GM18873 (cell line): ENCODE measurements around the gene CD8A.
"Not testable (repeated sequence)": the region's sequence is repeated elsewhere in the genome, so short reads cannot be mapped to it uniquely, and the experiment has no call there.

Experiments used
- ATAC-seq: cut with Tn5 transposase; IDR thresholded peaks from one replicate; pipeline ENCODE4 v1.9.1; 2021; ENCODE audit warnings: mild to moderate bottlenecking, moderate library complexity, moderate number of reproducible peaks; ENCODE audit not compliant: unreplicated experiment, low FRiP score

CD8A gene

DNA sequence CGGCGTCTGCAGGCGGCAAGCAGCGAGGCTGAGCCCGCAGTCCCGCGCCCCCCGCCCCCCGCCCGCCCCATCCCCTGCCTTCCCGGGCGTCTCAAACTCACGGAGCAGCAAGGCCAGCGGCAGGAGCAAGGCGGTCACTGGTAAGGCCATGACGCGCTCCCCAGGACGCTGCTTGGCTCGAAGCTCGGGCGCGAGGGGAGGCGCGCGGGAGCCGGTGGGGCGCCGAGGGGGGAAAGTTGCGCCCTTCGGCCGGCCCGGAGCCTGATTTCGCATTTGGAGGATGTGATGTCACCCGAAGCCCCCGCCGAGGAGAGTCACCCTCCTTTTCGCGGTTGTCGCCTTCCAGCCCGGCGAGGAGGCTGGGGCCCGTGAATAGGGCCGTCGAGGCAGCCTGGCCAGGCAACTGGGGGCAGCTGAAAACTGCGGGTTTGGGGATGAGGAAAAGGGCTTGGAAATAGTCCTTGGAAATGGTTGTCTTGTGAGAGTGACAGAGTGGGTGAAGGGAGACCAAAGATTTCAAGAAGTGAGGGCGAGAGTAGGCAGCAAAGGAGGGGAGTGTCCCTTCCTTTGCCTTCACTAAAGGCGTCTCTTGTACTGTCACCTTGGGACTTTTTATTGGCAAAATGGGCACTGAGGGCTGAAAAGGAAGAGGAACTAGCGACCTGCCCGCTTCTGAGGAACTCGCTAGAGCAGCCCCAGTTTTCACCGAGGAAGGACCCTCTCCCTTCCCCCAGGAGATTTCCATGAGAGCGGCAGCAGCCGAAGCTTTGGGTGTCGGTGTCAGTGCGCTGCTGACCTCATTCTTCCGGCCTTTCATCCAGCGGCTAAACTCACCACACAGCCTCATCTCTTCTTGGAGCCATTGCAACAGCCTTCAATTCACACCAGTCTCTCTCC is at the start of gene CD8A:
CD8A (minus strand) TSS at position 238 of the 897 bp plus-strand sequence; CDS start at position 150, 88 bp downstream.
- ATAC-seq, result no peak

DNA sequence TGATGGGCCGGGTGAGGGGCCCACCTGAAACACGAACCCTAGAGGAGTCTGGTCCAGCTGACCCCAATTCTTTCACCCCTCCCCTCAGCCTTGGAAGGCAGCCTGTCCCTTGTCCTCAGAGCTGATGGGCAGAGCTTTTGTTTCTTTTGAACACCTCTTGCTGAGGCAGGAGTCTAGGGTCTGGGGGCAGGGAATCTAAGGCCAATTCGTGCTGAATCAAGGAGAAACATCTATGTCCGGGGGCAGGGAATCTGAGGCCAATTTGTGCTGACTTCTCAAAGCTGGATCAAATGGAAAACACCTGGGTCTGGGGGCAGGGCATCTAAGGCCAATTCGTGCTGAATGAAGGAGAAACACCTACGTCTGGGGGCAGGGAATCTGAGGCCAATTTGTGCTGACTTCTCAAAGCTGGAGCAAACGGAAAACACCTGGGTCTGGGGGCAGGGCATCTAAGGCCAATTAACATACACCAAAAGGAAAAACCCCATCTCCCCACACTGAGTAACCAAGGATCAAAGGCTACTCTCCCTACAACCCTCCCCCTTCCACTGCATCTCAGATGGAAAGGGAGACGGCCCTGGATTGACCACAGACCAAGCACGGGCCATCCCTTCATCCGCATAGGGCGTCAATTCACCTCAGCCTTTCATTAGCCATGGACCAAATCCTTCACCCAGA is 49.3 kb upstream of the CD8A start:
- not testable (repeated sequence) for ATAC-seq

DNA sequence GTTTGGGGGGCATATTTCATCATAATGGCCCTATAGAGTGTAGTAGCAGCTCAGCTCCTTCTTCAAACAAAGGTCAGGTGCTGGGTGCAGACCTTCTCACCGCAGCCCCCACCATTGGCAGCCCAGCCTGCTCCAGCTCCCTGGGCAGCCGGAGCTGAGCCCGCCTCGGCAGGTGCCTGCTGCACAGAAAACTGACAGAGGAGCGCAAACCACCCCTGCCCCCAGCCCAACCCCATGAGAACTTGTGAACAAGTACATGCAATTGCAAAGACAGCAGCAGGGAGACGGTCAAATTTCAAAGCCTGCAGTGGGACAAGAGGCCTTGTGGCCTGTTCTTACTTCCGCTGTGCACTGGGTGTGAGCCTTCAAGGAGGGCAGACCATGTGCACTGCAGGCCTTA is 48.7 kb upstream of the CD8A start:
- ATAC-seq, result not testable (repeated sequence)

DNA sequence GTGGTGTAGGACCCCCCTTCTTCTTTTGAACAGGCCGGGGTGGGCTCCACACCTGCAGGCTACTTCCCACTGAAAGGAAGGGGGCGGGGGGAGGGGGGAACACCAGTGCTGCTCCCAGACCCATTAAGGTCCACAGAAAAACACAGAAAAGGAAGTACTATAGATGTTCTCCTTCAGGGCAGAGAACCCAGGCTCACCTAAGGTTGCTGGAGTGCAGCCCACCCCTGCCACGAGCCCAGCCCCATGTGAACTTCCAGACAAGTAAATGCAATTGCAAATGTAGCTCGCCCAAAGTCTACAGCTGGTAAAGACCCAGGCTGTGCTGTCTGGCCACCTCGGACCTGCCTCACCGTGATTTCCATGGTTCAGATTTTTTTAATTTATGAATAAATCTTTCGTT is 47.0 kb upstream of the CD8A start:
- not testable (repeated sequence) for ATAC-seq

DNA sequence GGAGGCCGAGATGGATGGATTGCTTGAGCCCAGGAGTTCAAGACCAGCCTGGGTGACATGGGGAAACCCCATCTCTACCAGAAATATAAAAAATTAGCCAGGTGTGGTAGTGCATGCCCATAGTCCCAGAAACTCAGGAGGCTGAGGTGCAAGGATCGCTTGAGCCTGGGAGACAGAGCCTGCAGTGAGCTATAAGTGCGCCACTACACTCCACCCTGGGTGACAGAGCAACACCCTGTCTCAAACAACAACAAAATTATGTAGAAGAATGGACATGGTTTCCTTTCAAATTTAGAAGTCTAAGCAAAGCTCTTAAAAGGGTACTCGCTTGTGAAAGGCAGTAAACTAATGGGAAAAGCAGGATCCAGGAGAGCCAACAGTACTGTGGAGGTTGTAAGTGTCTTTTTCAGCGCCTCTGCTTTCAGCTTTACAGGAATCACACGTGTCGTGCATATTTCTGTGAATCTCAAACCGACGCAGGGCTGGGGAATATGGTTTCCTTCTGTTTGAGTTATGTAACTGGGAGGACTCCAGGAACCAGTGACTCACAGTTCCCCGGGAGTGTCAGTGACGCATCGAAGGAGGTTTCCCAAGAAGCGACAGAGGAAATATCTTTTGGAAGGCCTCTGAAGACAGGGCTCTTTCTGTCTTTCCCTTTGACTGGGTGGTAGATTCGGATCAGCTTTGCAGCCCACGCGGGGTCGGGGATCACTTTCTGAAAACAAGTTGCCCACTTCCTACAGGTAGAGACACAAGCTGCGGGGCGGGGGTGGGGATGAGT is 46.4 kb upstream of the CD8A start:
- not testable (repeated sequence) for ATAC-seq

DNA sequence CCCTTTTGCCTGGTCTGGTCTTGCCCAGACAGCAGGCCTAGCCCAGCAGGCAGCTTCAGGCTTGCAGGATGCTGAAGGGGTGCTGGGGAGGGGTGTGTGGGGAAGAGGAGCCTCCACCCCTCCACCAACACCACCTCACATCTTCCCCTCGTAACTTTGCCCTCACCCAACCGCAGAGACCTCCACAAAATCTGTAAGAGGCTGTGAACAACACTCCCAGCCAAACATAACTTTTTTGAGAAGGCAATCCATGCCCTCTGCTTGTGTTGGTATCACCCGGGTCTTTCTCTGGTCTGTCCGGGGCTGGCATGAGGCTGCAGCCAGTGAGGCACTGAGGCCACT is 44.8 kb upstream of the CD8A start:
- ATAC-seq, result not testable (repeated sequence)

DNA sequence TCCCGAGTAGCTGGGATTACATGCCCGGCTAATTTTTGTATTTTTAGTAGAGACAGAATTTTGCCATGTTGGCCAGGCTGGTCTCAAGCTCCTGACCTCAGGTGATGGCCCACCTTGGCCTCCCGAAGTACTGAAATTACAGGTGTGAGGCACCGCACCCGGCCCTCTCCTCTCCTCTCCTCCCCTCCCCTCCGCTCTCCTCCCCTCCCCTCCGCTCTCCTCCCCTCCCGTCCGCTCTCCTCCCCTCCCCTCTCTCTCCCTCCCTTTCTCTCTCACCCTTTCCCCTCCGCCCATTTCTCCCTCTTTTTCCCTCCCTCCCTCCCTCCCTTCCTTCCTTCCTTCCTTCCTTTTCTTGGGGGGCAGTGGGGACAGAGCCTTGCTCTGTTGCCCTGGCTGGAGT is 42.6 kb upstream of the CD8A start:
- no peak for ATAC-seq

DNA sequence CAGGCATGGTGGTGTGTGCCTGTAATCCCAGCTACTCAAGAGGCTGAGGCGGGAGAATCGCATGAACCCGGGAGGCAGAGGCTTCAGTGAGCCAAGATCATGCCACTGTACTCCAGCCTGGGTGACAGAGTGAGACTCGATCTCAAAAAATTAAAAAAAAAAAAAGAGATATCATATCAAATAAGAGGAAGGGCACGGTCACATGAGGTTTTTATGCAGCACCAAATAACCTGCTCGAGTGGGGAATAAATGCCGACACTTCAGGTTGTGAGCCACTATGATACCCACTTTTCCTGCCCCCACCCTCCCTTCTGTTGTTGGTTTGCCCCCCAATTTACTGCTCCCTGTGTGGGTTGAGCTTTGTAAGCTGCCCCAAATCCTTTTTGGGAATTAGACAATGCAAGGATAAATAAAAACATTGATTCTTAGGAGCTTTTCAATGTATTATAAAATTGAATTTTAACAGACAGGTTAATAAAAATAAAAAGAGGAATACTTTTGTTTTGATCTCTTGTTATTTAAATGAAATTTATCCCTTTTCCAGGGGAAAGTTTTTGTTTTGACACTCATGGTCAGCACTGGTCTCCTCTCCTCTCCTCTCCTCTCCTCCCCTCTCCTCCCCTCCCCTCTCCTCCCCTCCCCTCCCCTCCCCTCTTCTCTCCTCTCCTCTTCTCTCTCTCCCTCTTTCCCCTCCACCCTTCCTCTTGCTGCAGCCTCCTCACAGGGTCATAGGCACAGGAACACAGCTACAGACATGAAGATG is 41.8 kb upstream of the CD8A start:
- ATAC-seq, result no peak

DNA sequence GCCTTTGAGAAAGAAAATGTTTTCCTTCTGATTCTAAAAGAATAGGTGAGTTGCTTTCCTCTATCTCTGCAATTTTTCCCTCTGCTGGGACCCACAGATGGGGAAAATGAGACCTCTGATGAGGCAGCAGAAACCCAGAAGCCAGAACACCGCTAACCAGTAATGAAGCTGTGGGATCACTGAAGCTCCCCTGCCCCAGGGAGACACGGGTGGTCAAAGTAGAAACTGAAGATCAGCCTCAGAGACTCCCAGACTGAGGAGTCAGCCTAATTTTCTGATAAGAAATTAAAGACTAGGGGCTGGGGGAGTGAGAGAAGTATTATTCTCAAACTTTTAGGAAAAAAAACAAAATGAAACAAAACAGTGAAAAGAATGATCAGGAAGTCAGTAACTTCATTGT is 40.8 kb upstream of the CD8A start:
- ATAC-seq, result no peak

DNA sequence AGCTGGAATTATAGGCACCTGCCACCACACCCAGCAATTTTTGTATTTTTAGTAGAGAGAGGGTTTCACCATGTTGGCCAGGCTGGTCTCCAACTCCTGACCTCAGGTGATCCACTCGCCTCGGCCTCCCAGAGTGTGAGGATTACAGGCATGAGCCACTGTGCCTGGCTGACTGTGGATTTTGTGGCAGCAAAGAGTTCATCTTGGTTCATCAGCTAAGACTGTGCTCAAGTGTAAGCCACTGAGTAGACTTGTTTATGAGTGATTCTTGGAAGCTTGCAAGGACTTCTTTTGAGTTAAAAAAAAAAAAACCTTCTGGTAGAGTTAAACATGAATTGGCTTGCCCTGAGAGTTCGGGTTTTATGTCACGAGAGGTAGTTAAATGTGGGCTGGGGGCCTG is 36.2 kb upstream of the CD8A start:
- ATAC-seq, result no peak

DNA sequence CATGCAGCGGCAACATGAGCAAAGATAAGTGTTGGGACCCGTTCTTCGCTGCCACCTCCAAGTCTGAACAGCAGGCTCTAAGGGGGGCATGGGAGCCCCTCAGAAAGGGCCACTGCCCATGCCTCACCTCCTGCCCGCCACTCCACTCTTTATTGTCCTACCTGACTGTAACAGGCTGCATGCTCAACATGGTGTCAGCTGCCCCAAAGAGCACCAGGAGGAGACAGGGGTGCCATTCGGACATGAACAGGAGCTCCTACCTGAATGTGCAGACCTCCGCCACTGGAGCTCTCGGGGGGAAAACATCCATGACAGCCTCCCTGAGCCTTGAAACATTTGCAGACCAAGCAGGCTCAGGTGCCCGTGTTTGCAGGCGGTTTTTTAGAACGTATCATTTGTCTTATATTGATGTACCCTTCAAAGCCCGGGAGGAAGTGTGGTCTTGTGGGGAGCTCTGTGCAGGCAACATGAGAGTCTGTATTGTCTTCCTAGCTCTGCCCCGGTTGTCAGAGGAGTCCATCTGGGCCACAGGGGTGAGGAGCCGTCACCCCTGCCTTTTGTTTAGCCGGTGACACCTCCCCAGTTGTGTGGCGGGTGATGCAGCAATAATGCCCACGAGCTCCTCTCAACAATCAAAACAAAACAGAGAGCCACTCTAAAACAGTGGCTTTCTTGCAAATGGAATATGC is 35.1 kb upstream of the CD8A start:
- no peak for ATAC-seq

DNA sequence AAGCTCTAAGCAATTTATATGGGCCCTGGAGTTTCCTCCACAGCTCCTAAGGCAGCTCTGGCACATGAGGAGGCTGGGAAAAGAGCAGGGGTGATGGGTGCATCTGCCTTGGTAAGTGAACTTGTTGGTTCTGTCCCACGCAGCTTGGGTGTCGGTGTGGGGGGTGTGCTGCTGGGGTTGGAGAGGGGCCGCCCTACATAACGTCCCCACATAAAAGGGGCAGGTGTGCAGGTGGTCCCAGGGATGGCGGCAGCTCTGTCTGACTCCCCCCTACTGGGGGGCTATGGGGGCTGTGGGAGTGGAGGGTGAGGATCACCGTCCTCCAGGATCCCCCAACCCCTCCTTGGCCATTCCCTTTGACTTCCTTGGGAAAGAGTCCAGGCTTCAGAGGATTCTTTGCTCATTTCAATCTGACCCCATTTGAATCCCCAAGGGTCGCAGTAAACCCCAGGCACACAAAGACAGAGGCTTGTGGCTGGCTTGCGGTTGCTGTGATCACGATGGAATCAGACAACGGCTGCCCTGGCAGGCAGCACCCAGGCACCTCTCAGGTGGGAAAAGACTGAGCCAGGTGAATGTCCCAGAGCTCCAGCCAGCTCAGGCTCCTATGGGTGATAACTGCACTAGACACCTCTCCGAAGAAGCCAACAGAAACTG is 34.5 kb upstream of the CD8A start:
- ATAC-seq, result no peak

DNA sequence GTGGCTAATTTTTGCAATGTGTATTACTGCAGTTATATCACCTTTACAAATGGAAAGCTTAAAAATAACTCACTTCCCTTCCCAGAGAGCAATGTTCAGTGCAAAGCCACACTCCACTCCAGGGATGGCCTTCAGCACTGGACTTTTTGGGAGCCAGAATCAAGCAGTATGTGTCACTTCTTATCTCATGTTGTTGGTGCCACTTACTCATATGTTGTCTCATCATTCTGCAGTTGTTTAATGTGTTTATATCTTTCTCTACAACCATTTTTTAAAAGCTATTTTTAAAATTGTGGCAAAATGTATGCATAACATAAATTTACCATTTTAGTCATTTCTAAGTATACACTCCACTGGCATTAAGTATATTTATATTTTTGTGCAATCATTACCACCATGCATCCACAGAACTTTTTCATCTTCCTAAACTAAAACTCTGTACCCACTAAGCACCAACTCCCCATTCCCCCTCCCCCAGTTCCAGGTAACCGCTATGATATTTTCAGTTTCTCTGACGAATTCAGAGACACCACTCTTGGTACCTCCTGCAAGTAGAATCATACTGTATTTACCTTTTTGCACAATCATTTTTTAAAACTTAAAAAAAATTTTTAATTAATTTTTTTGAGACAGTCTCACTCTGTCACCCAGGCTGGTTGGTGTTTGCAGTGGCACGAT is 32.1 kb upstream of the CD8A start:
- no peak for ATAC-seq

DNA sequence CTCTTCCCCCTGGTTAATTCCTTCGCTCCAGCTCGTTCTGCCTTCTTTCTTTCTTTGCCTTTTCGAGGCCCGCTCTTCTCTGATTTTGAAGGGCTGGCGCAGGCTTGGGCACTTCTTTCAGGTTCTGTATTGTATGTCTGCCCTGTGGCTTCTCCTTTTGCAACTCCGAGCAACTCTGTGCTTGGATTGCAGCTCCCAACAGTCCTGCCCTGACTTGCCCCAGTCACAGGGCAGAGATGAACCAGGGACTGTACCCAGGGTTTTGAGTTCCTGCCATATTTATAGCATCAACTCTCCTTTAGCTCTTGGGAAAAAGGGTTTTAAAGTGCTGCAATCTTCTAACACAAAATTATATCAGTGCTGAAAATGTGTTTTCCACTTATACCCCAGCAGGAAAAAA is 31.1 kb upstream of the CD8A start:
- no peak for ATAC-seq

DNA sequence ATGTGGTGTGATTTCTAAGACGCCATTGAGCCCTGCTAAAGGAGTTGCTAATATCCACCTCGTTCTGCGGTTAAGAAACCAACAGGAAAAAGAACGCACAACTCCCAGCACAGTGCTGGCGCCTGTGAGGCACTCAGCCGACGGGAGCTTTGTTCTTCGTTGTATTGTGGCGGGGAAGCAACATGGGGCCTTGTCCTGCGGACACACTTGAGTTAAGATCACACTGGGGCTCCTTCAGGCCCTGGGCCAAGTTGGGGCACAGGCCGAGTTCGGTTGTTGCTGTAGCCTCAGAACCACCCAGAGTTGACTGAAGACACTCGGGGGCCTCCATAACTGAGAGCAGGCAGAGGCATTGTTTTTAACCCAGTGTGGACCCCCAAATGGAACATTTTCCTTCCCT is 30.6 kb upstream of the CD8A start:
- ATAC-seq, result no peak

DNA sequence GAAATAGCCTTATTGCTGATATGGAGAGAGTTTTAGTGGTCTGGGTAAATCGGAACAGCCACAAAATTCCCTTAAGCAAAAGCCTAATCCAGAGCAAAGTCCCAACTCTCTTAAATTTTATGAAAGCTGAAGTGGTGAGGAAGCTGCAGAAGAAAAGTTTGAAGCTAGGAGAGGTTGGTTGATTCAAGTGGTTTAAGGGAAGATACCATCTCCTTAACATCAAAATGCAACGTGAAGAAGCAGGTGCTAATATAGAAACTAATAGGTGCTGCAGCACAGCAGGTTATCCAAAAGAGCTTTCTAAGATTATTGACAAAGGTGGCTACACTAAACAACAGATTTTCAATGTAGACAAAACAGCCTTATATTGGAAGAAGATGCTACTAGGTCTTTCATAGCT is 28.2 kb upstream of the CD8A start:
- ATAC-seq, result no peak

DNA sequence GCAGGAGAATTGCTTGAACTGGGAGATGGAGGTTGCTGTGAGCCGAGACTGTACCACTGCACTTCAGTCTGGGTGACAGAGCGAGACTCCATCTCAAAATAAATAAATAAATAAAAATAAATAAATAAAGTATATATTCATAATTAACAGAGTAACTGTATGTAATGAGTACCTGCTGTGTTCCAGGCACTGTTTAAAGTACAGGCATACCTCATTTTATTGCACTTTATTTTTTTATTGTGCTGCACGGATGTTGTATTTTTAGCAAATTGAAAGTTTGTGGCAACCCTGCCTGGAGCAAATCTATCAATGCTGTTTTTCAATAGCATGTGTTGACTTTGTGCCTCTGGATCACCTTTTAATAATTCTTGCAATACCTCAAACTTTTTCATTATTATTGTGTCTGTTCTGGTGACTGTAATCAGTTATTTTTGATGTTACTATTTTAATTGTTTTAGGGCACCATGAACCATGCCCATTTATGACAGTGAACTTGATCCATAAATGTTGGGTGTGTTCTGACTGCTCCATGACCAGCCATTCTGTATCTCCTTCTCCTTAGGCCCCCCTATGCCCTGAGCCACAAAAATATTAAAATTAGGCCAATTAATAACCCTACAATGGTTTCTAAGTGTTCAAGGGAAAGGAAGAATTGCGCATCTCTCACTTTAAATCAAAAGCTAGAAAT is 27.5 kb upstream of the CD8A start:
- no peak for ATAC-seq

DNA sequence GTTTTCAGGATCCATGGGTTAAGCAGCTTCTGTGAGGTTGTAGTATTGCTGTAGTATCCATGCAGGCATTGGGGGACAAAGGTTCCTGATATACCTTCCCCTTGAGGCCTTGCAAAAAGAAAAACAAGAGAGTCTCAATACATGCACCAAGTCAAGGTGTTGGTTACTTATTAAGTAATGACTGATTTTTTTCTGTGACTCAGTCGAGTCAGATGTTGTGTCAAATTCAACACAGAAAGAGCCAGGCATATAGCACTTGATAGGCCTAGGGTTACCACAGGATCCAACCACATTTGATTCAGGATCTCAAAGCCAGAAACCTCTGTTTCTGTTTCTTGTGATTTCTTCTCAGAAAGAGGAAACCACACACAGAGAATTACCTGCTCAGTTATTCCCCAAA is 24.9 kb upstream of the CD8A start:
- ATAC-seq, result no peak
